Right renal pelvis (tissue), 4 donors: ENCODE results near the gene RBPMS2. TPM values are rescaled to one million over a fixed set of nuclear protein-coding genes. Genes with fewer than 3 reads are reported as not detected.
"Not testable (repeated sequence)": the region's sequence is repeated elsewhere in the genome, so short reads cannot be mapped to it uniquely, and the experiment has no call there.

Experiments used
- DNase-seq, 4 donors: peaks; one replicate each; pipeline ENCODE4 v3.0.0-alpha.2; 2013; ENCODE audit warnings: low read depth in 4 of 4, low spot score in 3 of 4, missing footprints in 1 of 4
- polyA plus RNA-seq, 4 donors: library from polyadenylated mRNA; unstranded; fragments of 120-200 nt; gene quantifications; one replicate each; pipeline ENCODE4 v1.2.1, GENCODE V29; 2013; ENCODE audit not compliant: insufficient read length in 4 of 4

The RBPMS2 gene
- polyA plus RNA-seq: 10 to 100 TPM; 11.8 to 13.5 (median 13.0) TPM

- no peak for DNase-seq
Measured at GRCh38 chr15:64775551-64776401, at the start of gene RBPMS2. Gene RBPMS2, minus strand, starts transcription at chr15:64775589. Its CDS starts 270 bp downstream, at chr15:64775319.

DNA sequence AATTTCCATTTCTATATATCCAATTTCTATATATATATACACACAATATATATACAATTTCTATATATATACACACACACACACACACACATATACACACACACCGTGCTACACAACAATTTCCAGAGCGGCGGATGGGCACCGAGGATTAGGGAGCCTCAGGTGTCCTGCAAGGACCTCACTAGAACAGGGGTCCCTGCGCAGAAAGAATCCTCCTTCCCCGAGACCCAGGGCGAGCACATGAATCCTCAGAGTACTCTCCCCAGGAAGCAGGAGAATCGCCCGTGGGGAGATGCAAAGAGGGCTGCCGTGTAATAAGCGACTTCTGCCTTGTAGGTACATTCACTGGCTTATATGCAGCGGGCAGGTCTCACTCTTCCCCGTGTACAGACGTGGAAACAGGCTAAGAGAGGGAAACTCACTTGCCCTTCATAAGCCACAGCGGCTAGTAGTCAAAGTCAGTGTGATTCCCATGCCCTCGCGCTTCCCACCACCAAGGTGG, 49.6 kb upstream of the RBPMS2 start:
- no peak for DNase-seq

GRCh38 chr15:64816452-64816851, 41.1 kb upstream of the RBPMS2 start:
- DNase-seq: no peak

DNA sequence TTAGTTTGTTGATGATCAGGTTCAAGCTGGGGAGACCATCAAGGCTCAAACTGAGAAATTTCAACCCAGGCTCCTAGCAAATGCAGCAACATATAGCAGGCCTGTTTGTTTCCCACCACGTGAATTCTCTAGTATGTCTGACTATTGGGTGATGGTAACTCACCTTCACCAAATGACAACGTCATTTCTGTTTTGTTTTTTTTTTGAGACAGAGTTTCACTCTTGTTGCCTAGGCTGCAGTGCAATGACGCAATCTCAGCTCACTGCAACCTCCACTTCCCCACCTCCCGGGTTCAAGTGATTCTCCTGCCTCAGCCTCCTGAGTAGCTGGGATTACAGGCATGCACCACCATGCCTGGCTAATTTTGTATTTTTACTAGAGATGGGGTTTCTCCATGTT, 39.6 kb upstream of the RBPMS2 start:
- DNase-seq: not testable (repeated sequence)

DNA sequence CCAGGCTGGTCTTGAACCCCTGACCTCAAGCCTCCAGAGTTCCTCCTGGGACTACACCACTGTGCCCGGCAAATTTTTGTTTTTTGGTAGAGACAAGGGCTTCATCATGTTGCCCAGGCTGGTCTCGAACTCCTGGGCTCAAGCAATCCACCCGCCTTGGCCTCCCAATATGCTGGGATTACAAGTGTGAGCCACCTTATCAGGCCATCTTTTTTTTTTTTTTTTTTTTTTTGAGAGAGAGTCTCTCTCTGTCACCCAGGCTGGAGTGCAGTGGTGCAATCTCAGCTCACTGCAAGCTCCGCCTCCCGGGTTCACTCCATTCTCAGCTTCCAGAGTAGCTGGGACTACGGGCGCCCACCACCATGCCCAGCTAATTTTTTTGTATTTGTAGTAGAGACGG, 38.9 kb upstream of the RBPMS2 start:
- DNase-seq: not testable (repeated sequence)

DNA sequence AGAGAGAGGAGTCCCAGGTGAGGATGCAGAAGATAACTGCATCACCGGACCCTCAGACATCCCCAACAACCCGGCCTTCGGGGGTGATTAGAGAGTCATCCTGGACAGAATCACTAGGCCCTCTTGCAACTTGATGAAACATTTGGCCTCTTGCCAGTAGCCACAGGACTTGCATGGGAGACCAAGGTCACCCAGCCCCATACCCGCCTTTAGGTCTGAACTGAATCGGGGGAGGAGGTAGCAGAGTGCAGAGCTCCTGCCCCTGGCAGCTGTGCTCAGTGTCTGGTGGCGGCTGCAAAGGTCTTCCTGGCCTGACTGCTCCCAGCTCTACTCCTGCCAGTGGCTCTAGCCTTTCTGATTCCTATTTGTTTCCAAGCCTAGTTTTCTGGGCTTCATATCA, 37.7 kb upstream of the RBPMS2 start:
- DNase-seq: no peak

- DNase-seq: no peak
Measured at GRCh38 chr15:64810497-64811326, 35.3 kb upstream of the RBPMS2 start.

- peak in 3 of 4 donors; percentile 56 to 65 (median 60) for DNase-seq
Measured at GRCh38 chr15:64809649-64810496, 34.5 kb upstream of the RBPMS2 start.

- no peak for DNase-seq
Measured at GRCh38 chr15:64808785-64809453, 33.5 kb upstream of the RBPMS2 start.

DNA sequence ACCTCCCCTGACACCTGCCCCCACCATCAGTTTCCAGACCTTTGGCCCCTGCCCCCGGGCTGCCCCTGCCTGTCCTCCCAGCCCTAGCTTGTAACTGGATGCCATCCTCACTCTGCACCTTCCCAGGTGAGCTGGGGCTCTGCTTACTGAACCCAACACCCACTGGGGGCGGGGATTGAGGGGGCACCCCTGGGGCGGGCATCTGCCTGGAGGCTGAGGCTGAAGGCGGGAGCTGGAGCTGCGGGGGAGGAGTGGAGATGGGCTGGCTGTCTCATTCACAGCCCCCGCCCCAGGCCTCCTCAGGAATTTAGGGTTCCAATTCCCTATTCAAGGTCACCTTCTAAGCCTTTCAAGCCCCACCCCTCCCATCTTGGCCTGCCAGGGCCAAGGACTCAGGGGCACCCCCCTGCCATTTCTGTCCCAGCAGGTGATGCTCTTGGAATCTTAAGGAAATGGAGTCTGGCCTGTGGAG, 32.4 kb upstream of the RBPMS2 start:
- no peak for DNase-seq

DNA sequence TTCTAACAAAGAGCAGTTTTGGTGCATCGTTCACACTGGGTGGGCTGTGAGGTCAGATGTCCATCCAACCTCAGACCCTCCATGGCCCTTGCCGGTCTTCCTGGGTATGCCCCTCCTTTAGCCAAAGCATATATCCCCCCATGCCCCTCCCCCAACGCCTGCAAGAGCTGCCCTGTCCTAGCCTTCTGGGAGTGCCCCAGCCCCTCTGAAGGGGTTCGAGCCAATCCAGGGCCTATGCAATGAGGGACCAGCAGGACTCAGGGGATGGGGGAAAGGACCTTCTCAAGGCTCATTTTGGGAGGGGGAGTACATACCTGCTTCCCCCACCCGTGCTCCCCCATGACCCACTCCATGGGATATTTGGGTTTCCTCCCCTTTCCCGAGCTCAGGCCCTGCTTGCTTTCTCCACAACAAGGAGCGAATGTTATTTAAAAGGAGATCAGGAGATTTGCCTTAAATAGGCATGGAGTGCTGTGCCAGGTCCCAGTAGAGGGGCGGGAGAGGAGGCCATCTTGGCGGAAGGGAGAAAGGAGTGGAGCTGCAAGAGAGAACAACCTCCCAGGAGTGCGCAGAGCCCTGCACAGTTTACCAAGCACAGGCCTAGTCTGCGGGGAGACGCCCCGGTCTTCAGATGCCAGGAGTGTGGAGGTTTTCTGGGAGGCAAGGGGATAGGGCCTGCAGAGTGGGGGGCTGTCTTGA, 31.8 kb upstream of the RBPMS2 start:
- no peak for DNase-seq

GRCh38 chr15:64806509-64806908, 31.1 kb upstream of the RBPMS2 start:
- DNase-seq: no peak

GRCh38 chr15:64804619-64805018, 29.2 kb upstream of the RBPMS2 start:
- DNase-seq: no peak

DNA sequence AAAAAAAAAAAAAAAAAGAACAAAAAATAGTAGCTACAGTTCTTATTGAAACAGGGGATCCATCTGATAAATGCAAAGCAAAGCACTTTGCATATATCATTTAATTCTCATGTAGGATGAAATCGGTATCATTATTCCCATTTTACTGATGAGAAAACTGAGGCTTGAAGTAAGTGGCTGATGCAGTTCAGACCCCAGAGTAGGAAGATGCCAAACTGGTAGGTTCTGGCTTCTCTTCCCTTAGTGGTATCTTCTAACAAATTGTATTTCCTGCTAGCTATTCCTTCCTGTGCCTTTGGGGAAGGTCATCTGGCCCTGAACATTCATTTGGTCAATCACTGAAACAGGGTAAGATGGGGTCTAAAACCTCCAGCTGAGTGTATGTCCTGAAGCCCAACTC, 28.1 kb upstream of the RBPMS2 start:
- DNase-seq: no peak

- DNase-seq: no peak
Measured at GRCh38 chr15:64800476-64800875, 25.1 kb upstream of the RBPMS2 start.

DNA sequence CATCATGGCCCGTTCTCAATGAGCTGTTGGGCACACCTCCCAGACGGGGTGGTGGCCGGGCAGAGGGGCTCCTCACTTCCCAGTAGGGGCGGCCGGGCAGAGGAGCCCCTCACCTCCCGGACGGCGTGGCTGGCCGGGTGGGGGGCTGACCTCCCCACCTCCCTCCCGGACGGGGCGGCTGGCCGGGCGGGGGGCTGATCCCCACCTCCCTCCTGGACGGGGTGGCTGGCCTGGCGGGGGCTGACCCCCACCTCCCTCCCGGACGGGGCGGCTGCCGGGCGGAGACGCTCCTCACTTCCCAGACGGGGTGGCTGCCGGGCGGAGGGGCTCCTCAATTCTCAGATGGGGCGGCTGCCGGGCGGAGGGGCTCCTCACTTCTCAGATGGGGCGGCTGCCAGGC, 23.5 kb upstream of the RBPMS2 start:
- not testable (repeated sequence) for DNase-seq

DNA sequence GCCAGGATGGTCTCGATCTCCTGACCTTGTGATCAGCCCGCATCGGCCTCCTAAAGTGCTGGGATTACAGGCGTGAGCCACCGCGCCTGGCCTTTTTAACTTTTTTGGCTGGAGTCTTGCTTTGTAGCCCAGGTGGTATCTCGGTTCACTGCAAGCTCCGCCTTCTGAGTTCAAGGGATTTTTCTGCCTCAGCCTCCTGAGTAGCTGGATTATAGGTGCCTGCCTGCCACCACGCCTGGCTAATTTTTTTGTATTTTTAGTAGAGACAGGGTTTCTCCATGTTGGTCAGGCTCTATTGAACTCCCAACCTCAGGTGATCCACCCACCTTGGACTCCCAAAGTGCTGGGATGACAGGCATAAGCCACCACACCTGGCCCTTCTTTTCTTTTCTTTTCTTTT, 20.5 kb upstream of the RBPMS2 start:
- DNase-seq: not testable (repeated sequence)

DNA sequence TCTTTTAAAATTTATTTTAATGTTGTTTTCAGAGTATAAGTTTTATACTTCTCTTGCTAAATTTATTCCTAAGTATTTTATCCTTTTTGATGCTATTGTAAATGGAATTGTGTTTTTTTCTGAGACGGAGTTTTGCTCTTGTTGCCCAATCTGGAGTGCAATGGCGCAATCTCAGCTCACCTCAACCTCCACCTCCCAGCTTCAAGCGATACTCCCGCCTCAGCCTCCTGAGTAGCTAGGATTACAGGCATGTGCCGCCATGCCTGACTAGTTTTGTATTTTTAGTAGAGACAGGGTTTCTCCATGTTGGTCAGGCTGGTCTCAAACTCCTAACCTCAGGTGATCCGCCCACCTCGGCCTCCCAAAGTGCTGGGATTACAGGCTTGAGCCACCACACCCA, 19.9 kb upstream of the RBPMS2 start:
- DNase-seq: not testable (repeated sequence)

DNA sequence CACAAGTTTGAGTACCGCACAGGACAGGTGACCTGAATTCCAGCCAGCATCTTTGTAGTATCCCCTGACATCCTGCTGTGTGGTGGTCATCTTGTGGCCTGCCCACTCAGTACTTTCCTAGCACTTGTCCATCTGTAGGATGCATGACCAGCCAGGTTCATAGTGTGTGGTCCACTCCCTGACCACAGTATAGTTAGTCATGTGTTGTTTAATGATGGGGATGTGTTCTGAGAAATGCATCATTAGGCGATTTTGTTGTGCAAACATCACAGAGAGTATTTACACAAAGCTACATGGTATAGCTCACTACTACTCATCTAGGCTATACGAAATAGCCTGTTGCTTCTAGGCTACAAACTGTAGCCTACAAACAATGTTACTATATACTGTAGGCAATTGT, 16.9 kb upstream of the RBPMS2 start:
- no peak for DNase-seq
